ENCODE results near the gene GNAQ. TPM values are rescaled to one million over a fixed set of nuclear protein-coding genes. Genes with fewer than 3 reads are reported as not detected.

The GNAQ gene
- total RNA-seq, 4 donors from 2014 or later: 13.1 to 19.7 (median 16.4) TPM

DNA sequence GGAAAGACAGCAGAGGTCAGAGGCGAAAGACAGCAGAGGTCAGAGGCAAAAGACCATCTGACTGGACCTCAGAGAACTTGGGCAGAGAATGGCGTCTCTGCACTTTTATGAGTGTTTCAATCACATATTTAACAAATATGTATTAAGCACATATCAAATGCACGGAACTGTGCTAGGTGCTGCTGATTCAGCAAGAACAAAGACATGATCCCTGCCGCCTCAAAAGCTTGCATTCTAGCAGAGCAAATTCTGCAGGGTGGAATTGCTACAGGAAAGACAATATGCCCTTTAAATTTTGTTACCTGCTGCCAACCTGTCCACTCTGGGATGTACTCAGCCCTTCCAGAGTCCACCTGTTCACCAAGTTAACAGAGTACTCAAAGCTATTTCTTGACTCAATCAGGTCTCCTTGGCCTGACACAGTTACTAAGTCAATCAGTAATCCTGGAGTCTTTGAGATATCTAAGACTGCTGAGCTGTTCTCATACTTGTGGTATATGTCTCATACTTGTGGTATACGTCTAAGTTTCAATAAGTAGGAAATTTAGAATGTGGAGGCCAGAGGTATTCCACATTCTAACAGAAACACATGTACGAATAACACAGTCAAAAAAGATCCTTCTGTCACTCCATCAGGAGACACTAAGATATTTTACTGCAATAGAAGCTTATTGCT is 131.8 kb downstream of the GNAQ start:
- no peak for TF ChIP-seq CTCF (IDR thresholded peaks at IDR 0.05)
- TF ChIP-seq POLR2A (IDR thresholded peaks at IDR 0.05): no peak
- H3K4me3 ChIP-seq (ENCODE audit: low read depth, poor library complexity, severe bottlenecking): no peak overlapping the region

GRCh38 chr9:77898864-77899263 is 132.7 kb downstream of the GNAQ start:
- intact Hi-C loops (cut with DNase I; ENCODE audit: low total_unique reads): no loop called here
- H3K4me3 ChIP-seq (ENCODE audit: low read depth, poor library complexity, severe bottlenecking): no peak overlapping the region
- DNase-seq (ENCODE audit: low spot score in 2 of 2): no peak
- no peak for TF ChIP-seq CTCF (IDR thresholded peaks at IDR 0.05)
- TF ChIP-seq POLR2A (IDR thresholded peaks at IDR 0.05): no peak
- 55 to 61% methylated on average over 3 of the region's 3 CpGs for WGBS, 2 donors

More for the DNA sequence above, 131.8 kb downstream of the GNAQ start:
- intact Hi-C loops (cut with DNase I; ENCODE audit: low total_unique reads): no loop called here
- 93 to 94% methylated on average over 6 of the region's 6 CpGs for WGBS, 2 donors
- no peak for DNase-seq (ENCODE audit: low spot score in 2 of 2)

DNA sequence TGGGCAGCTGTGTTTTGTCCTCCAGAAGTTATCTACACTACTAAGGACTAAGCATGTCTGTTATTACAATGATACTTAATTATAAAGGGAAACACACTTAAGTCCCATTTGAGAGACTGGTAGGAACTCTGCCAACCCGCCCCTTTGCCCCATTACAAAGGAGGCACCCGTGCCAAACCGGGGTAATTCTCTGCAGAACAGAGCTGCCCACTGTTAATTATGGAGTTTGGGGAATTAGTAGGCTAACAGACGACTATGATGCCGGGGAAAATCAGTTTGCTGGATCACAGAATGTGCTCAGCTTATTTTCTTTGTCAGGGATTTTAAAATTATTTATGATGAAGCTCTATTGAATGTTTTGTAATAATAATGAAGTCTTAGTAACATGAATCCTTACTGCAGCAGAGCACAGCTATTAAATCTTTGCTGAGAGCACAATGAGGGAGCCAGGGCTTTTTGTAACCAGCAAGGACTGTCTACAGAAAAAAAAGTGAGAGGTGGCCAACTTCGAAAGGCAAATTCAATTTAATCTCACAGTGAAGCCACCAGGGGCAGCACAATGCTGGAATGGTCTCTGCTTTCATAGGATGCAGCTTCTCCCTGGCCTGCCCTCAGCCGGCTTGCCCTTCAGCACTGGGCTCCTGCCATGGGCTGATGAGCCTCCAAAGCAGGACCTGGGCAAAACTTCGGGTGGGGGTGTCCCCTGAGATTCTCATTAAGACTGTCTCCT is 134.5 kb downstream of the GNAQ start:
- no peak for DNase-seq (ENCODE audit: low spot score in 2 of 2)
- intact Hi-C loops (cut with DNase I; ENCODE audit: low total_unique reads): no loop called here

GRCh38 chr9:77896269-77896937 is 135.2 kb downstream of the GNAQ start:
- H3K4me3 ChIP-seq (ENCODE audit: low read depth, poor library complexity, severe bottlenecking): no peak overlapping the region
- 65 to 66% methylated on average over 2 of the region's 2 CpGs for WGBS, 2 donors
- no peak for TF ChIP-seq CTCF (IDR thresholded peaks at IDR 0.05)
- no peak for TF ChIP-seq POLR2A (IDR thresholded peaks at IDR 0.05)
- no peak for DNase-seq (ENCODE audit: low spot score in 2 of 2)
- intact Hi-C loops (cut with DNase I; ENCODE audit: low total_unique reads): no loop called here

More for the DNA sequence above, 134.5 kb downstream of the GNAQ start:
- no peak for TF ChIP-seq CTCF (IDR thresholded peaks at IDR 0.05)
- TF ChIP-seq POLR2A (IDR thresholded peaks at IDR 0.05): no peak
- H3K4me3 ChIP-seq (ENCODE audit: low read depth, poor library complexity, severe bottlenecking): no peak overlapping the region
- 54 to 67% methylated on average over 8 of the region's 8 CpGs for WGBS, 2 donors

- no peak overlapping the region for H3K4me3 ChIP-seq (ENCODE audit: low read depth, poor library complexity, severe bottlenecking)
- 98 to 100% methylated on average over 3 of the region's 3 CpGs for WGBS, 2 donors
- TF ChIP-seq POLR2A (IDR thresholded peaks at IDR 0.05) (no peak), CTCF (IDR thresholded peaks at IDR 0.05) (no peak)
- intact Hi-C loops (cut with DNase I; ENCODE audit: low total_unique reads): no loop called here
- DNase-seq (ENCODE audit: low spot score in 2 of 2): no peak
These were observed 137.9 kb downstream of the GNAQ start for GRCh38 chr9:77893706-77894105.

All from lower leg skin (tissue), 4 donors.